Subcutaneous adipose tissue (tissue), 4 donors: ENCODE measurements around the gene FNDC11. TPM values are rescaled to one million over a fixed set of nuclear protein-coding genes. Genes with fewer than 3 reads are reported as not detected.

ENCODE experiments used
- total RNA-seq, 4 donors: library from RNA; depleted of rRNA; stranded (reverse); fragments of >200 nt; gene quantifications; one replicate each; pipeline ENCODE4 v1.1.0, GENCODE V29; 2016
- TF ChIP-seq, protein P1 (sequence below): fragments of 450-650 bp; IDR thresholded peaks from one replicate; pipeline ENCODE4 v1.5.1; 2016; ENCODE audit warnings: low read depth, mild to moderate bottlenecking, control low read depth, antibody characterized with exemption, moderate library complexity

Gene FNDC11, protein sequence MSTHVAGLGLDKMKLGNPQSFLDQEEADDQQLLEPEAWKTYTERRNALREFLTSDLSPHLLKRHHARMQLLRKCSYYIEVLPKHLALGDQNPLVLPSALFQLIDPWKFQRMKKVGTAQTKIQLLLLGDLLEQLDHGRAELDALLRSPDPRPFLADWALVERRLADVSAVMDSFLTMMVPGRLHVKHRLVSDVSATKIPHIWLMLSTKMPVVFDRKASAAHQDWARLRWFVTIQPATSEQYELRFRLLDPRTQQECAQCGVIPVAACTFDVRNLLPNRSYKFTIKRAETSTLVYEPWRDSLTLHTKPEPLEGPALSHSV
- total RNA-seq = under 1 TPM in 1 of 4 donors, not detected in 3; 0.75 TPM

DNA sequence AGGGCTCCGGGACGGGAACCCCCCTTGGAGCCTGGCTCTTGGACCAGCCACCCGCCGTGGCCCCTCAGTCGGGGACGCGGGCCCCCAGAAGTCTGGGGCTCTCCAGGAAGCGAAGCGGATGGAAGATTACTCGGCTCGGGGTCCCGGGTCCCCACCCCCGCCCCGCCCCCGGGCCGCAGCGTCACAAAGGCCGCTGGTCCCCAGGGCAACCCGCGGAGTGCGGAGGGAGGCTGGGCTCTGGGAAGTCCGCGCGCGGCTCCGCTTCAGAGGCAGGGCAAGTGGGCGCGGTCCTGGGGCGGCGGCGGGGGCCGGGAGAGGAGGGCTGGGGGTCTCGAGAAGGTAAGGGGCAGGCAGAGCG is at the start of gene FNDC11:
Gene FNDC11 (plus strand): TSS at position 227 of the 358 bp plus-strand sequence. CDS start 1,505 bp downstream, outside the sequence.
- TF ChIP-seq, protein P1, sequence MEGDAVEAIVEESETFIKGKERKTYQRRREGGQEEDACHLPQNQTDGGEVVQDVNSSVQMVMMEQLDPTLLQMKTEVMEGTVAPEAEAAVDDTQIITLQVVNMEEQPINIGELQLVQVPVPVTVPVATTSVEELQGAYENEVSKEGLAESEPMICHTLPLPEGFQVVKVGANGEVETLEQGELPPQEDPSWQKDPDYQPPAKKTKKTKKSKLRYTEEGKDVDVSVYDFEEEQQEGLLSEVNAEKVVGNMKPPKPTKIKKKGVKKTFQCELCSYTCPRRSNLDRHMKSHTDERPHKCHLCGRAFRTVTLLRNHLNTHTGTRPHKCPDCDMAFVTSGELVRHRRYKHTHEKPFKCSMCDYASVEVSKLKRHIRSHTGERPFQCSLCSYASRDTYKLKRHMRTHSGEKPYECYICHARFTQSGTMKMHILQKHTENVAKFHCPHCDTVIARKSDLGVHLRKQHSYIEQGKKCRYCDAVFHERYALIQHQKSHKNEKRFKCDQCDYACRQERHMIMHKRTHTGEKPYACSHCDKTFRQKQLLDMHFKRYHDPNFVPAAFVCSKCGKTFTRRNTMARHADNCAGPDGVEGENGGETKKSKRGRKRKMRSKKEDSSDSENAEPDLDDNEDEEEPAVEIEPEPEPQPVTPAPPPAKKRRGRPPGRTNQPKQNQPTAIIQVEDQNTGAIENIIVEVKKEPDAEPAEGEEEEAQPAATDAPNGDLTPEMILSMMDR = no peak

DNA sequence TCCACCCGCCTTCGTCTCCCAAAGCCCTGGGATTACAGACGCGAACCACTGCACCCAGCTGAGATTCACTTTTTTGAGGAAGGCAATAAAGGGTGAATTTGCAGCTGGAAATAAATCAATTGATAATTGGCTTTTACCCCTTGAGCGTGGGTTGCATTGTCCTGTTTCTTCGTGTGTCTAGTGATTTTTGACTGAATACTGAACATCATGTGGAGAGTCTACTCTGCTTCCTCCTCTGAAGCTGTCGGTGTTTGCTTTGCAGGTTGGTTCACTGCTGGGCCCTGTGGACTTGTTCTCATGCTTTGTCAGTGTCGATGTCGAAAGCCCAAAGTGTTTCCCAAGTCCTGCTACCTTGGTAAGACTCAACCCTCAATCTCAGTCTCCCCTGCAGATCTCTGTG is 49.3 kb upstream of the FNDC11 start:
- TF ChIP-seq, protein P1 = no peak

DNA sequence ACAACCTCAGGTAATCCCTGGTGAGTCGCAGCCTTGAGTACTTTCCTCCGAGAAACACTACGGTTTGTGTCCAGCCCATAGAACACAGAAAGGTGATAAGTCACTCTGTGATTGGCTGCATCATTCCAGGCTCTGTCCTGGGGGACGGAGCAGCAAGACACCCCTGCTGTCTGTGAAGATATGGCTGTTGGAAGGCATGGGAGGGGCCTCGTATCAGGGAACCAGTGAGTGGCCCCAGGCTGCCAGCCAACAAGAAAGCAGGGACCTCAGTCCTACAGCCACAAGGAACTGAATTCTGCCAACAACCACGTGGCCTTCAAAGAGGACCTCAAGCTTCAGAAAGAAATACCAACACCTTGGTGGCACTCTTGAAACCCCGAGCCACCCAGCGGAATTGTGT is 48.7 kb upstream of the FNDC11 start:
- TF ChIP-seq, protein P1 = no peak

DNA sequence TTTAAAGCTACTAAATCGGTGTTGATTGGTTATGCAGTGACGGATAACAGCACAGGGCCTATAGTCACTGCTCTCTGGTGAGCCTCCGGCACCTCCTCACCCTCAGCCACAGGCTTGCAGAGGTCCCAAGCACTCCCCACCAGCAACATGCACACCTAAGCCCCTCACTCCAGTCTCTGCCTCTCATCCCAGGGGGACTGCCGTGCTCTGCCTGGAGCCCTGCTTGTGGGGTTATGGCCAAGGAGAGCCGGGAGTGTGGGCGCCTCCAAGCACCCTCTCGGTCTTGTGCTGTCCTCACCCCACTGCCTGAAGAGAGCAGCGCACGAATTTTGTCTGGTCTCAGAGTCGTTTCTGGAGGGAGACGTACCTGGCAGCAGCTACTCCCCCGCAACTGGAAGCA is 48.2 kb upstream of the FNDC11 start:
- TF ChIP-seq, protein P1 = no peak

DNA sequence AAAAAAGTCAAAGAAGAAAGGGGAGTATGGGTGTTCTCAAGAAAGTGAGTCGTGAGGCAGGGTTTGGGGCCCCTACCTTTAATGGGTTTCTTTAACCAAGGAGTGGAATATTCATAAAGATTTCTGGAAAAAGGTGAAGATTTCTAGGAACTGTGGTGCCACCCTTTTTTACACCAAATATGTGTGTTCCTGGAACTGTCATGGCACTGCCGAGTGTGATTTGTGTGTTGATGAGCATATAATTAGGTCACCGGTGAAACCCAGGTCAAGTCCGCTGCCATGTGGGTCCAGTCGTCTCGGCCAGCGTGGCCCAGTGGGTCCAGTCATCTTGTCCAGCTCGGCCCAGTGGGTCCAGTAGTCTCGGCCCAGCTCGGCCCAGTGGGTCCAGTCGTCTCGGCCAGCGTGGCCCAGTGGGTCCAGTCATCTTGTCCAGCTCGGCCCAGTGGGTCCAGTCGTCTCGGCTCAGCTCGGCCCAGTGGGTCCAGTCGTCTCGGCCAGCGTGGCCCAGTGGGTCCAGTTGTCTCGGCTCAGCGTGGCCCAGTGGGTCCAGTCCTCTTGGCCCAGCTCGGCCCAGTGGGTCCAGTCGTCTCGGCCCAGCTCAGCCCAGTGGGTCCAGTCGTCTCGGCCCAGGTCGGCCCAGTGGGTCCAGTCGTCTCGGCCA is 46.7 kb upstream of the FNDC11 start:
- TF ChIP-seq, protein P1 = no peak

DNA sequence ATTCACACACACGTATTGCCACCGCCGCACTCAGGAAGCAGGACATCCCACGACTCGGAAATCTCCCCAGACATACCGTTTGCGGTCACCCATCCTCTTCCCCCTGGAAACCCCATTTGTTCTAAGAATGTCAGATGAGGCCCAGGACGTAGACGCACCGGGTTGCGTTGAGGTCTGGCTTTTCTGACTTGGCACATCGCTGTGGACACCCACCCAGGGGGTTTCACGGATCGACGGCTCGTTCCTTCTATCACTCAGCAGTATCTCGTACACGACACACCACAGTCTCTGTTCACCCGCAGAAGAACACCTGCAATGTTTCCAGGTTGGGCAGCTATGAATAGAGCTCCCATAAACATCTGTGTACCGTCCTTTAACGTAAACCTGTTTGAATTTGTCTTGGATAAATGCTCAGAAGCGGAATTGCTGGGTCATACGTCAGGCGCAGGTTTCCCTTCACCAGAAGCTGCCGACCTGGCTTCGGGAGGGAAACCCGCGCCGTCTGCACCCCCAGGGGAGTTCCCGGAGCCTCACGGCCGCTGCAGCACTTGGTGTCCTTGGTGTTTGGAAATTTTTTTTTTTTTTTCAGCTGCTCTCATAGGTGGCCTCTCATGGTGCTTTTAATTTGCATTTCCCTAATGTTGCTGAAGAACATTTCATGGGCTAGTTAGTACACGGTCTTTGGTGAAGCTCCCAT is 45.7 kb upstream of the FNDC11 start:
- TF ChIP-seq, protein P1 = no peak

DNA sequence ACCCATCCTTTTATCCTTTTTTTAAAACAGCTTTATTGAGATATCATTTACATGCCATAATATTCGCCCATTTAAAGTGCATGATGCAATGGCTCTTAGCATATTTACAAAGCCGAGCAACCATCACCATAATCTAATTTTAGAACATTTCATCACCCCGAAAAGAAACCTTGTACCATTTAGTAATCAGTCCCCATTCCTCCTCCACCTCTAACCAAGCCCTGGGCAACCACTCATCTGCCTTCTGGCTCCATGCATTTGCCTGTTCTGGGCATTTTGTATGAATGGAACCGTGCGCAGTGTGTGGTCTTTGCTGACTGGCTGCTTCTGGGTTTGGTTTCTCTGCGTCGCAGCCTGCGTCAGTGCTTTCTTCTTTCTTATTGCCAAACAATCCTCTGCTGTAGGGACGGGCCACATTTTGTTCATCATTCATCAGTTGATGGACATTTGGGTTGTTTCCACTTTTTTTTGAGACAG is 44.8 kb upstream of the FNDC11 start:
- TF ChIP-seq, protein P1 = no peak
